Activated naive CD4-positive, alpha-beta T cell treated with anti-CD3 and anti-CD28 coated beads for 36 hours (primary cell): ENCODE data around the gene MAGIX. TPM values are rescaled to one million over a fixed set of nuclear protein-coding genes. Genes with fewer than 3 reads are reported as not detected.
A peak's percentile ranks its signal among the peaks of the same experiment; 100 is the strongest.
"Not testable (repeated sequence)": the region's sequence is repeated elsewhere in the genome, so short reads cannot be mapped to it uniquely, and the experiment has no call there.

Experiments used
- CTCF ChIA-PET: fragments of 350-600 bp; sonication (Branson Sonifier 250); formaldehyde crosslinking; loops from one replicate; lab custom pipeline; 2021; ENCODE audit warnings: antibody characterized with exemption; lab: Charles Lee
- DNase-seq: peaks from one replicate; pipeline ENCODE4 v3.0.0-alpha.2; 2020
- H3K27ac Mint-ChIP-seq: one replicate; pipeline ENCODE4 v1.8.0; 2021; ENCODE audit warnings: mild to moderate bottlenecking, mixed read lengths
- H3K27me3 Mint-ChIP-seq: one replicate; pipeline ENCODE4 v1.8.0; 2021; ENCODE audit warnings: low read depth, mixed read lengths
- H3K36me3 Mint-ChIP-seq: one replicate; pipeline ENCODE4 v1.8.0; 2021; ENCODE audit warnings: low read depth, mixed read lengths
- H3K4me1 Mint-ChIP-seq: one replicate; pipeline ENCODE4 v1.8.0; 2021; ENCODE audit warnings: low read depth, mixed read lengths
- H3K4me3 Mint-ChIP-seq: one replicate; pipeline ENCODE4 v1.8.0; 2021; ENCODE audit warnings: mild to moderate bottlenecking, moderate library complexity, mixed read lengths
- H3K9me3 Mint-ChIP-seq: one replicate; pipeline ENCODE4 v1.8.0; 2021; ENCODE audit warnings: mixed read lengths
- intact Hi-C: fragments of 100-400 bp; cut with micrococcal nuclease; formaldehyde crosslinking; loops from one replicate; pipeline ENCODE4 v1.15.1; 2023
- total RNA-seq, 2 experiments: library from RNA; stranded (reverse); gene quantifications; one replicate each; pipeline ENCODE4 v1.2.3, GENCODE V29; 2021

Gene MAGIX
- total RNA-seq, 2 experiments from 2014 or later, result 0.25 to 0.26 TPM

GRCh38 chrX:49163555-49164419, 1.2 kb downstream of the MAGIX start:
- Mint-ChIP-seq H3K27ac (peak overlapping the region; percentile 93), H3K9me3 (no peaks in the 10 kb centered on the region), H3K4me3 (peak overlapping the region; percentile 76), H3K27me3 (no peaks in the 10 kb centered on the region), H3K36me3 (no peaks in the 10 kb centered on the region), H3K4me1 (peaks cover 27% of the 10 kb centered on the region)
- intact Hi-C loops, result loop anchor here (2.0 to 10.0 kb wide), 3 partner anchors 21 to 206 kb away; partner anchors contain the start of genes OTUD5, PRAF2 and WDR45
- DNase-seq, result peak; percentile 77
- CTCF ChIA-PET, result interaction anchor here (0.6 to 1.9 kb wide), 3 partner anchors 9 to 32 kb away, joined by 3 to 7 read pairs (median 3); no protein-coding TSS in a partner anchor

GRCh38 chrX:49164589-49165360, 2.2 kb downstream of the MAGIX start:
- peak overlapping the region; percentile 93 for H3K27ac Mint-ChIP-seq
- H3K4me1 Mint-ChIP-seq, result peaks cover 31% of the 10 kb centered on the region
- no peak for DNase-seq
- no peaks in the 10 kb centered on the region for H3K9me3 Mint-ChIP-seq
- H3K36me3 Mint-ChIP-seq, result no peaks in the 10 kb centered on the region
- intact Hi-C loops, result loop anchor here (2.0 to 10.0 kb wide), 3 partner anchors 22 to 207 kb away; partner anchors contain the start of genes OTUD5, PRAF2 and WDR45
- CTCF ChIA-PET, result interaction anchor here (0.6 to 1.9 kb wide), 3 partner anchors 9 to 126 kb away, joined by 3 to 7 read pairs (median 7); no protein-coding TSS in a partner anchor
- H3K27me3 Mint-ChIP-seq, result no peaks in the 10 kb centered on the region
- H3K4me3 Mint-ChIP-seq, result no peak overlapping the region

GRCh38 chrX:49165901-49166881, 3.6 kb downstream of the MAGIX start:
- intact Hi-C loops, result loop anchor here (1.0 to 10.0 kb wide), 5 partner anchors 19 to 269 kb away; partner anchors contain the start of genes PPP1R3F, PQBP1, PRAF2 and TIMM17B
- H3K27me3 Mint-ChIP-seq, result no peaks in the 10 kb centered on the region
- H3K36me3 Mint-ChIP-seq, result no peaks in the 10 kb centered on the region
- CTCF ChIA-PET, result interaction anchor here (0.9 to 2.1 kb wide), 5 partner anchors 8 to 25 kb away, joined by 4 to 8 read pairs (median 6); no protein-coding TSS in a partner anchor
- no peaks in the 10 kb centered on the region for H3K9me3 Mint-ChIP-seq
- H3K27ac Mint-ChIP-seq, result peak overlapping the region; percentile 90
- peak; percentile 73 for DNase-seq
- peaks cover 31% of the 10 kb centered on the region for H3K4me1 Mint-ChIP-seq
- H3K4me3 Mint-ChIP-seq, result peak overlapping the region; percentile 78

DNA sequence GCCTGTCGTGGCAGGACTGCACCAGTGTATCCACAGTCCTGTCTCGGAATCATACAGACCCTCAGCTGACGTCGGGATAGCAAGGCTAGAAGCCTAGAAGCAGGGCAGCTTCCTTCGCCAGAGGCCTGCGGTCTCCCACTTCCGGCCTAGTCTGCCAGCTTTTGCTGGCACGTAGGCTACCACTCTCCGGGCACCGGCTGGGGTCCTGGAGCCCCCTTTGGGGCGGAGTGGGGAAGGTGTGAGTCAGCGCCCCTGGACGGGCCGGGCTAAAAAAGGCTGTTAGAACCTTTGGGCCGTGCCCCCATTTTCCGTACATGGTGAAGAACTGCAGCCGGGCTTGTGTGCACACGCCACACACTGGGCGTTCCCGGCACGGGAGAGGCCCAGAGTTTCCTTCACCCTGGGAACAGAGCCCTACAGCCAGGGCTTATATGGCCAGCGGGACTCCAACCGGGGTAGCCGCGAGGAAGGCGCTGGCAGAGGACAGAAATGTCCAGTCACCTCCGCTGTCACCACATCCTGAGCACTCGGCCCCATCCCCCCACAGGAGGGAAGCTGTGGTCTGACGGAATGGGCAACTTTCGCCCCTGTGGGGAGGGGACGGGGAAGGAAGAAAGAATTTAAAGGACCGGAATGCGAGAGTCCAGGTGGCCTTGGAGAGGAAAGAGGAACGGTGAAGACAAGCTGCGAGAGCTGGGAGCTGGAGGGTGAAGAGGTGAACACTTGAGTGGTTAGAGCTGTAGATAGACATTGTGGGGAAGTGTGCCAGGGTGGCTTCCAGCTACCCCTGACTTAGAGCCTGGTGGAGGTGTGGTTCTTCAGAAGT, 4.6 kb downstream of the MAGIX start:
- no peaks in the 10 kb centered on the region for H3K27me3 Mint-ChIP-seq
- no peaks in the 10 kb centered on the region for H3K36me3 Mint-ChIP-seq
- H3K4me3 Mint-ChIP-seq, result peak overlapping the region; percentile 78
- H3K27ac Mint-ChIP-seq, result peak overlapping the region; percentile 90
- CTCF ChIA-PET, result interaction anchor here (0.9 to 2.1 kb wide), 5 partner anchors 9 to 26 kb away, joined by 4 to 8 read pairs (median 4); no protein-coding TSS in a partner anchor
- intact Hi-C loops, result loop anchor here (1.0 to 10.0 kb wide), 5 partner anchors 12 to 270 kb away; partner anchors contain the start of genes PPP1R3F, PQBP1, PRAF2 and TIMM17B
- H3K4me1 Mint-ChIP-seq, result peaks cover 31% of the 10 kb centered on the region
- peak; percentile 69 for DNase-seq
- no peaks in the 10 kb centered on the region for H3K9me3 Mint-ChIP-seq

DNA sequence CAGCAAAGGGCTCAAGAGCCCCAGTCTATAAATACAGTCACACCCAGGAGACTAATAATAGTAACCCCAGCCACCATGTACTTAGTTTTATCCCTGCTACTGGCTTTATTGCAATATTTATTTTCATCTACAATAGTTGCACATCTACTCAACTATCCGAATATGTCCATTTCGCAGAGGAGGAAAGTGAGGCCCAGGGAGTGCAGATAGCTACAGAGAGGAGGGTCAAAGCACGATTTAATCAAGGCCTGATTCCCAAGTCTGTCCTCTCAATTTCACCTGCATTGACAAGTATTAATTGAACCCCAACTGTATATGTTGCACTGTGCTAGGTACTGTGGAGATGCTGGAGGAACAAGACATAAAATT, 5.2 kb downstream of the MAGIX start:
- Mint-ChIP-seq H3K27ac (peak overlapping the region; percentile 90), H3K9me3 (no peaks in the 10 kb centered on the region), H3K4me1 (peaks cover 33% of the 10 kb centered on the region), H3K27me3 (no peaks in the 10 kb centered on the region), H3K4me3 (peak overlapping the region; percentile 78), H3K36me3 (peaks cover 3% of the 10 kb centered on the region)
- DNase-seq, result no peak
- intact Hi-C loops, result loop anchor here (1.0 to 10.0 kb wide), 4 partner anchors 12 to 271 kb away; partner anchors contain the start of genes PQBP1, PRAF2, TIMM17B and WDR45
- CTCF ChIA-PET, result interaction anchor here (1.1 to 2.1 kb wide), 2 partner anchors 12 to 25 kb away, joined by 4 to 8 read pairs; no protein-coding TSS in a partner anchor

DNA sequence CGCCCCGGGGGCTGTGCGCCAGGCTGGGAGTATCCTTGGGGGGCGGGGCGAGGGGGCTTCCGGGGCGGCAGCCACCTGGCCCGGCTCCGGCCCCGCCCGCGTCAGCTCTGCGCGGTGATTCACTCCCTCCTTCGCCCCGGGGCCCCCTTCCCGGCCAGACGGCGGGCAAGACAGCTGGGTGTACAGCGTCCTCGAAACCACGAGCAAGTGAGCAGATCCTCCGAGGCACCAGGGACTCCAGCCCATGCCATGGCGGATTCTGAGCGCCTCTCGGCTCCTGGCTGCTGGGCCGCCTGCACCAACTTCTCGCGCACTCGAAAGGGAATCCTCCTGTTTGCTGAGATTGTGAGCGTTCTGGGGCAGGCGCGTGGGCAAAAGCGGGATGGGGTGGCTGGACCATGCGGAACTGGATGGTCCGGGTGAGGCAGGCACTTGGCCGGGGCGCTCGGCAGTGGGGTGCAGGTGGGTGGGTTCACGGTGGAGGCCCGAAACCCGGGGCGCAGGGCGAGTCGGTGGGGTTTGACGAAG, 9.3 kb downstream of the MAGIX start, which contains the start of gene PLP2:
Gene PLP2 (plus strand): TSS at position 147 of the 528 bp plus-strand sequence. CDS start 103 bp downstream, at position 250.
- peaks cover 30% of the 10 kb centered on the region for H3K4me1 Mint-ChIP-seq
- DNase-seq, result peak; percentile 83
- CTCF ChIA-PET, result no interaction called here
- no peaks in the 10 kb centered on the region for H3K27me3 Mint-ChIP-seq
- peak within 1 kb of the TSS; percentile 89 for H3K4me3 Mint-ChIP-seq
- intact Hi-C loops, result loop anchor here (1.0 to 5.0 kb wide), 2 partner anchors 12 to 130 kb away; partner anchors contain the start of gene TFE3
- H3K9me3 Mint-ChIP-seq, result no peaks in the 10 kb centered on the region
- H3K27ac Mint-ChIP-seq, result peak within 1 kb of the TSS; percentile 91
- peaks cover 26% of the 10 kb centered on the region for H3K36me3 Mint-ChIP-seq

DNA sequence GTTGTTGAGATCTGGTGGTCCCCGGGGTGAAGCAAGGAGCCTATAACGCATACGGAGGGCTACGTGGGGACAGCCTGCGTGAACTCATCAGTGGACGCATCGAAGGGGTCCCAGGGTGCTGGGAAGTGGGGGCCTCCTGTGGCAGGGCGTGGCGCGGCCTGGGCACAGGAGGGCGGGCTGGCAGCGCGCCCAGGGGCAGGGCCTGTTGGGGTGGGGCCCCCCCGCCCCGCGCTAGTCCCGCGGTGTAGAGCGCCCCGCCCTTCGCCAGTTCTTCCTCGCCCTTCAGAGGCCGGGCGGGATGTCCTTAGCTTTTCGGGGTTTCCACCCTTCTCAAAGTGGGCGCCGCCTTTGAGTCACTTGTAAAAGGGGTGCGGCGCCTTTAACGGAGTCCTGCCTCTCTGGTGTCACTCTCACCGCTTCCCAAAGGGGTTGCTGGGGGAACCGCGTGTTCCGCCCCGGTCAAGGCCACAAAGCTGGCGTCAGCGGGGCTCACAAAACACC, 9.8 kb downstream of the MAGIX start:
- H3K27ac Mint-ChIP-seq, result peak overlapping the region; percentile 91
- intact Hi-C loops, result loop anchor here (1.0 to 5.0 kb wide), 2 partner anchors 12 to 130 kb away; partner anchors contain the start of gene TFE3
- H3K4me1 Mint-ChIP-seq, result peaks cover 27% of the 10 kb centered on the region
- DNase-seq, result peak; percentile 86
- H3K27me3 Mint-ChIP-seq, result no peaks in the 10 kb centered on the region
- peak overlapping the region; percentile 89 for H3K4me3 Mint-ChIP-seq
- H3K36me3 Mint-ChIP-seq, result peaks cover 26% of the 10 kb centered on the region
- H3K9me3 Mint-ChIP-seq, result no peaks in the 10 kb centered on the region
- CTCF ChIA-PET, result no interaction called here

- H3K36me3 Mint-ChIP-seq, result peaks cover 28% of the 10 kb centered on the region
Observed at GRCh38 chrX:49173544-49173943, 11.0 kb downstream of the MAGIX start.

GRCh38 chrX:49174723-49175122, 12.2 kb downstream of the MAGIX start:
- Mint-ChIP-seq H3K36me3 (peaks cover 28% of the 10 kb centered on the region), H3K27me3 (no peaks in the 10 kb centered on the region), H3K4me1 (peaks cover 20% of the 10 kb centered on the region), H3K27ac (no peak overlapping the region), H3K4me3 (no peak overlapping the region), H3K9me3 (no peaks in the 10 kb centered on the region)
- DNase-seq, result no peak
- CTCF ChIA-PET, result interaction anchor here (0.9 kb wide), 1 partner anchor 95 kb away, joined by 3 read pairs; no protein-coding TSS in a partner anchor
- intact Hi-C loops, result loop anchor here (5.0 kb wide), 1 partner anchor 132 kb away; the partner anchor contains the start of gene TFE3

More at GRCh38 chrX:49173544-49173943, 11.0 kb downstream of the MAGIX start:
- CTCF ChIA-PET, H3K27ac Mint-ChIP-seq, H3K27me3 Mint-ChIP-seq, H3K9me3 Mint-ChIP-seq, DNase-seq: not testable (repeated sequence)
- peaks cover 23% of the 10 kb centered on the region for H3K4me1 Mint-ChIP-seq
- intact Hi-C loops, result loop anchor here (5.0 kb wide), 1 partner anchor 131 kb away; the partner anchor contains the start of gene TFE3
- H3K4me3 Mint-ChIP-seq, result peak overlapping the region; percentile 89
